ENCODE data around the gene FMO5. TPM values are rescaled to one million over a fixed set of nuclear protein-coding genes. Genes with fewer than 3 reads are reported as not detected.
"Not testable (repeated sequence)": the region's sequence is repeated elsewhere in the genome, so short reads cannot be mapped to it uniquely, and the experiment has no call there.

FMO5 gene
- total and polyA plus RNA-seq, 4 donors = 2.9 to 20.3 (median 7.2) TPM

DNA sequence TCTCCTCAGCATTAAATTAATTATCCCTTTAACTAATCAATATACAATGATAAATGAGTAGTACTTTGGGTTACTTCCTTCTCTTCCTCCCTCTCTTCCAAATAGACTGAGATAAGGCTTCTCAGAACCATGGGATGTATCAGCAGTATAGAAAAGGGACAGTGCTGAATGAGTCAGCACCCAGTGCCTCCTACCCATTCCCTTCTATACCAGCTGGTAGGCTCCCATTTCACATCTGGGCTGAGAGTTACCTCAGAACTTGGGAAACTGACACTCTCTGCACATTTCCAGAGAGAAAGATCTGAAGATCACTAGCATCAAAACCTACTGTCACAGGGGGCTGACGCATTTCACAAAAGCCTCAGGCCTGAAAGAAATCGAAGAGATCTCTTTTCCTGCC, 68.0 kb downstream of the FMO5 start:
- ATAC-seq (ENCODE audit: low FRiP score); H3K4me1 ChIP-seq (ENCODE audit: control insufficient read depth in 1 of 2, insufficient read depth in 2 of 2, low read length in 2 of 2); H3K9me3 ChIP-seq (ENCODE audit: control insufficient read depth, low read length); H3K27ac ChIP-seq (ENCODE audit: low read depth in 1 of 2, low read length in 2 of 2); intact Hi-C loops (cut with DNase I); H3K4me3 ChIP-seq (ENCODE audit: low read length in 2 of 2); H3K27me3 ChIP-seq (ENCODE audit: control insufficient read depth in 1 of 2, insufficient read depth in 2 of 2, low read length in 1 of 2); DNase-seq: not testable (repeated sequence)
- WGBS, 2 donors = 95 to 98% methylated on average over 2 of the region's 2 CpGs
- peaks cover 6 to 20% of the 10 kb centered on the region in 2 donors for H3K36me3 ChIP-seq (ENCODE audit: control insufficient read depth in 1 of 2, insufficient read depth in 2 of 2, low read length in 1 of 2)

DNA sequence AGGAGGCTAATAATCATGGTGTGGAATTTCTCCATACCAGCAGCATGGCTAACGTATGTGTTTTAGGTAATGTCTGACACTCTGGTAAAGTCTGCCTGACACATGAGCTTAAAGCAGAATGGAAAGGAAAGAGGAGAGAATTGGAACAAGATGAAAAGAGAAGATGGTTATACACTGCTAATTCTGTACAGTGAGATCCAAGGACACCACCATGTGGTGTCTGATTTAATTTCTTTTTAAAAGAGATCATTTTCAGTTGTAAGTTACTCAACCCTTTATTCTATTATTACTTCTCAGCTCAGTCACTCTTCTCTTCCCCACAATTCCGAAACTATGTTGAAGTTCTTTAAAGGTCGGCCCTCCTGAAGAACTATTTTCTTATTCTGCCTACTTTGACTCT, 68.5 kb downstream of the FMO5 start:
- no peak for DNase-seq

DNA sequence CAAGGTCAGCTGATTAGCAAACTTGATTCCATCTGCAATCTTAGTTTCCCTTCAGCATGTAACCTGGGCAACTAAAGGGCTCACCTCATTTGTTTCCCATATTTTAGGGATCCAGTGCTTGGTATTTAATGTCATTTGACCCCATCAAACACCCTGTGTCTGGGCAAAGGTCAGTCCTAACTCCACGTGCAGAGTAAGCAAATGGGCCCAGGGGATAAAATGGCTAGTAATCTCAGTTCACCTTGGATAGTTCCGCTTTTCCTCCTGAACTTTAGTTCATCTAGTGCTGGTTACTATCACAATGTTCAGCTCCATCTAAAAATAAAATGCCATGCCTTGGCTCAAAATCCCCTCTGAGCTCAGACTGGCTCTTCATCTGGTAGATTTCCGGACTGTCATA, 72.4 kb downstream of the FMO5 start:
- Histone ChIP-seq H3K27me3 (ENCODE audit: control insufficient read depth in 1 of 2, insufficient read depth in 2 of 2, low read length in 1 of 2) (no peaks in the 10 kb centered on the region), H3K36me3 (ENCODE audit: control insufficient read depth in 1 of 2, insufficient read depth in 2 of 2, low read length in 1 of 2) (peaks cover 0 to 12% of the 10 kb centered on the region in 2 donors), H3K27ac (ENCODE audit: low read depth in 1 of 2, low read length in 2 of 2) (no peak overlapping the region), H3K4me3 (ENCODE audit: low read length in 2 of 2) (no peak overlapping the region), H3K9me3 (ENCODE audit: control insufficient read depth, low read length) (no peaks in the 10 kb centered on the region), H3K4me1 (ENCODE audit: control insufficient read depth in 1 of 2, insufficient read depth in 2 of 2, low read length in 2 of 2) (no peaks in the 10 kb centered on the region)
- WGBS, 2 donors = 70 to 77% methylated on average over 3 of the region's 3 CpGs
- intact Hi-C loops (cut with DNase I) = no loop called here
- no peak for ATAC-seq (ENCODE audit: low FRiP score)
- no peak for DNase-seq

More for the DNA sequence above, 68.5 kb downstream of the FMO5 start:
- Histone ChIP-seq H3K36me3 (ENCODE audit: control insufficient read depth in 1 of 2, insufficient read depth in 2 of 2, low read length in 1 of 2) (peaks cover 6 to 20% of the 10 kb centered on the region in 2 donors), H3K4me3 (ENCODE audit: low read length in 2 of 2) (no peak overlapping the region), H3K27me3 (ENCODE audit: control insufficient read depth in 1 of 2, insufficient read depth in 2 of 2, low read length in 1 of 2) (no peaks in the 10 kb centered on the region), H3K9me3 (ENCODE audit: control insufficient read depth, low read length) (no peaks in the 10 kb centered on the region), H3K27ac (ENCODE audit: low read depth in 1 of 2, low read length in 2 of 2) (no peak overlapping the region), H3K4me1 (ENCODE audit: control insufficient read depth in 1 of 2, insufficient read depth in 2 of 2, low read length in 2 of 2) (no peaks in the 10 kb centered on the region)
- intact Hi-C loops (cut with DNase I) = no loop called here
- ATAC-seq (ENCODE audit: low FRiP score) = no peak
- WGBS, 2 donors = 89 to 90% methylated on average over 3 of the region's 3 CpGs

DNA sequence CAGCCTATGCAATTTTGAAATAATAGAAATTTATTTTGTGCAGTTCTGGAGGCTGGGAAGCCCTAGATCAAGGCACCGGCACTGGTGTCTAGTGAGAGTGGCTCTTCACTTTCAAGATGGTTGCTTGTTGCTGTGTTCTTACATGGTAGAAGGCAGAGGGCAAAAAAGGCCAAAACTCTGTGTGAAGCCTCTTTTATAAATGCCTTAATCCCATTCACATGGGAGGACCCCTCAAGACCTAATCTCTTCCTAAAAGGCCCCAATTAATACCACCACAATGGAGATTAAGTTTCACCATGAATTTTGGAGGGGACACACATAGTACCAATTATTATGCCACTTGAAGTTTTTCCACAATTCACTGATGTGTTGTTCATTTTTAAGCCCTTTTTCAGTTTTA, 73.9 kb downstream of the FMO5 start:
- no peaks in the 10 kb centered on the region for H3K27me3 ChIP-seq (ENCODE audit: control insufficient read depth in 1 of 2, insufficient read depth in 2 of 2, low read length in 1 of 2)
- H3K9me3 ChIP-seq (ENCODE audit: control insufficient read depth, low read length) = no peaks in the 10 kb centered on the region
- no peak for DNase-seq
- no peak for ATAC-seq (ENCODE audit: low FRiP score)
- WGBS, 2 donors = 94 to 97% methylated on average over 1 of the region's 1 CpG
- H3K36me3 ChIP-seq (ENCODE audit: control insufficient read depth in 1 of 2, insufficient read depth in 2 of 2, low read length in 1 of 2) = peaks cover 0 to 7% of the 10 kb centered on the region in 2 donors
- H3K4me1 ChIP-seq (ENCODE audit: control insufficient read depth in 1 of 2, insufficient read depth in 2 of 2, low read length in 2 of 2) = no peaks in the 10 kb centered on the region
- no peak overlapping the region for H3K27ac ChIP-seq (ENCODE audit: low read depth in 1 of 2, low read length in 2 of 2)
- intact Hi-C loops (cut with DNase I) = no loop called here
- H3K4me3 ChIP-seq (ENCODE audit: low read length in 2 of 2) = no peak overlapping the region

DNA sequence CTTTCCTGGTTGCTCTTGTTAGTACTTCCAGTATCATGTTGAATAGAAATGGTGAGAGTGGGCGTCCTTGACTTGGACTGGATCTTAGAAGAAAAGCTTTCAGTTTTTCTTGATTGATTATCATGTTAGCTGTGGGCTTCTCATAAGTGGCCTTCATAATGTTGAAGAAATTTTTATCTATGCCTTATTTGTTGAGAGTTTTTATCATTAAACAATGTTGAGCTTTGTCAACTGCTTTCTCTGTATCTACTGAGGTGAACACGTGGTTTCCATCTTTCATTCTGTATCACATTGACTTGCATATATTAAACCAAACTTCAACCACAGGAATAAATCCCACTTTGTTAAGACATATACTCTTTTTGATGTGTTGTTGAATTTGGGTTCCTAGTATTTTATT, 82.3 kb downstream of the FMO5 start:
- no peaks in the 10 kb centered on the region for H3K4me1 ChIP-seq (ENCODE audit: control insufficient read depth in 1 of 2, insufficient read depth in 2 of 2, low read length in 2 of 2)
- ATAC-seq (ENCODE audit: low FRiP score) (no peak), DNase-seq (no peak)
- H3K27ac ChIP-seq (ENCODE audit: low read depth in 1 of 2, low read length in 2 of 2) = no peak overlapping the region
- intact Hi-C loops (cut with DNase I) = no loop called here
- no peak overlapping the region for H3K4me3 ChIP-seq (ENCODE audit: low read length in 2 of 2)
- H3K27me3 ChIP-seq (ENCODE audit: control insufficient read depth in 1 of 2, insufficient read depth in 2 of 2, low read length in 1 of 2) = no peaks in the 10 kb centered on the region
- H3K9me3 ChIP-seq (ENCODE audit: control insufficient read depth, low read length) = no peaks in the 10 kb centered on the region
- WGBS, 2 donors = 74 to 80% methylated on average over 2 of the region's 2 CpGs
- H3K36me3 ChIP-seq (ENCODE audit: control insufficient read depth in 1 of 2, insufficient read depth in 2 of 2, low read length in 1 of 2) = no peaks in the 10 kb centered on the region

Other genes with a start within 250 kb of the FMO5 start
- gene PRKAB2, start 52.9 kb downstream of the FMO5 start, total RNA-seq = 10 to 100 TPM; 18.7 to 21.1 TPM
- 10 to 100 TPM; 13.9 to 18.1 TPM for gene PRKAB2, start 52.9 kb downstream of the FMO5 start, polyA plus RNA-seq
- 10 to 100 TPM; 61.7 to 74.2 TPM for gene CHD1L, start 17.3 kb upstream of the FMO5 start, total RNA-seq
- 10 to 100 TPM; 17.4 to 21.1 TPM for gene CHD1L, start 17.3 kb upstream of the FMO5 start, polyA plus RNA-seq